Measurements from ENCODE around the gene GAL3ST2. TPM values are rescaled to one million over a fixed set of nuclear protein-coding genes. Genes with fewer than 3 reads are reported as not detected.

Gene GAL3ST2
- total and polyA plus RNA-seq, 4 donors = 0.03 to 0.33 (median 0.23) TPM; not detected in 1

- Histone ChIP-seq H3K9me3 (ENCODE audit: control insufficient read depth in 4 of 4, low read length in 3 of 4) (no peaks in the 10 kb centered on the region), H3K4me3 (ENCODE audit: low read depth in 1 of 3, low read length in 3 of 3) (no peak overlapping the region), H3K27ac (ENCODE audit: low read depth in 1 of 2, low read length in 2 of 2) (no peak overlapping the region), H3K9ac (ENCODE audit: low read depth in 1 of 2, low read length in 2 of 2) (no peak overlapping the region), H3K27me3 (ENCODE audit: control insufficient read depth in 4 of 4, insufficient read depth in 4 of 4, low read length in 3 of 4) (no peaks in the 10 kb centered on the region), H3K36me3 (ENCODE audit: control insufficient read depth in 4 of 4, insufficient read depth in 3 of 4, low read depth in 1 of 4, low read length in 3 of 4) (peaks cover 0 to 2% (median 0%) of the 10 kb centered on the region in 4 donors), H3K4me1 (ENCODE audit: control insufficient read depth in 4 of 4, insufficient read depth in 4 of 4, low read length in 3 of 4) (peaks cover 13 to 41% (median 28%) of the 10 kb centered on the region in 4 donors)
- TF ChIP-seq TAF1 (conservative IDR thresholded peaks at IDR 0.05) (no peak), JUND (IDR thresholded peaks at IDR 0.05) (no peak), ATF3 (IDR thresholded peaks at IDR 0.05) (no peak), RAD21 (IDR thresholded peaks at IDR 0.05) (no peak), RXRA (IDR thresholded peaks at IDR 0.05) (no peak), YY1 (IDR thresholded peaks at IDR 0.05) (no peak)
- WGBS = 96% methylated on average over 17 of the region's 17 CpGs
- DNase-seq (ENCODE audit: low spot score) = no peak
These were observed 37.7 kb downstream of the GAL3ST2 start for GRCh38 chr2:241814393-241814642.

DNA sequence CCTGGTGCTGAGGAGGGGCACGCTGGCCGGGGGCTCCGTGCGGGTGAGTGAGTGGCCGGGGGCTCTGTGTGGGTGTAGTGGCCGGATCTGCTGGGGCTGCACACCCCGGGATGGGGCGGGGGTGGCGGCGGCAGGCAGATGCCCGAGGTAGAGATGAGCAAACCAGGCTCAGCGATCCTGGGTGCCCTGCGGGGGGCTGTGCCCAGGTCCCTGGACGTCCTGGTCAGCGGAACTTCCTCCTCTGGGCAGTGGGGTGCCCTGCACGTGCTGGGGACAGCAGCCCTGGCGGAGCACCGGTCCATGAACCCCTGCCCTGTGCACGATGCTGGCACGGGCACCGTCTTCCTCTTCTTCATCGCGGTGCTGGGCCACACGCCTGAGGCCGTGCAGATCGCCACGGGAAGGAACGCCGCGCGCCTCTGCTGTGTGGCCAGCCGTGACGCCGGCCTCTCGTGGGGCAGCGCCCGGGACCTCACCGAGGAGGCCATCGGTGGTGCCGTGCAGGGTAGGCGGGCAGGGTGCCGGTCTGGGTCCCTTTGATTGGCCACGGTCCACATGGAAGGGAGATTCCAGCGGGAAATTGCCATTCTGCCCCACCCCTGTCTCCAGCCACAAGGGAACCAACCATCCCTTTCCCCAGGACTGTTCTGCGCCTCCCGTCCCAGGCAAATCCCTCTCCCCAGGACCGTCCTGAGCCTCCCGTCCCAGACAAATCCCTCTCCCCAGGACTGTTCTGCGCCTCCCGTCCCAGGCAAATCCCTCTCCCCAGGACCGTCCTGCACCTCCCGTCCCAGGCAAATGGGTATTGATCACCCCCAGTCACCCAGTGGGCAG, 38.2 kb downstream of the GAL3ST2 start:
- Histone ChIP-seq H3K27ac (ENCODE audit: low read depth in 1 of 2, low read length in 2 of 2) (no peak overlapping the region), H3K36me3 (ENCODE audit: control insufficient read depth in 4 of 4, insufficient read depth in 3 of 4, low read depth in 1 of 4, low read length in 3 of 4) (peaks cover 0 to 2% (median 0%) of the 10 kb centered on the region in 4 donors), H3K4me1 (ENCODE audit: control insufficient read depth in 4 of 4, insufficient read depth in 4 of 4, low read length in 3 of 4) (peaks cover 13 to 41% (median 28%) of the 10 kb centered on the region in 4 donors), H3K27me3 (ENCODE audit: control insufficient read depth in 4 of 4, insufficient read depth in 4 of 4, low read length in 3 of 4) (no peaks in the 10 kb centered on the region), H3K9ac (ENCODE audit: low read depth in 1 of 2, low read length in 2 of 2) (no peak overlapping the region), H3K4me3 (ENCODE audit: low read depth in 1 of 3, low read length in 3 of 3) (no peak overlapping the region), H3K9me3 (ENCODE audit: control insufficient read depth in 4 of 4, low read length in 3 of 4) (no peaks in the 10 kb centered on the region)
- WGBS = 93% methylated on average over 52 of the region's 52 CpGs
- DNase-seq (ENCODE audit: low spot score) = no peak
- TF ChIP-seq NR2F2 (IDR thresholded peaks at IDR 0.05) (no peak), SP1 (IDR thresholded peaks at IDR 0.05) (no peak), FOXA1 (IDR thresholded peaks at IDR 0.05) (no peak), EGR1 (IDR thresholded peaks at IDR 0.05; ENCODE audit: low read depth in 2 of 2) (no peak), HNF4G (IDR thresholded peaks at IDR 0.05) (no peak), TAF1 (conservative IDR thresholded peaks at IDR 0.05) (no peak)
- TF ChIP-seq, protein P1, sequence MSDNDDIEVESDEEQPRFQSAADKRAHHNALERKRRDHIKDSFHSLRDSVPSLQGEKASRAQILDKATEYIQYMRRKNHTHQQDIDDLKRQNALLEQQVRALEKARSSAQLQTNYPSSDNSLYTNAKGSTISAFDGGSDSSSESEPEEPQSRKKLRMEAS (IDR thresholded peaks at IDR 0.05) = no peak

GRCh38 chr2:241815477-241816430, 39.1 kb downstream of the GAL3ST2 start:
- no peak overlapping the region for H3K4me3 ChIP-seq (ENCODE audit: low read depth in 1 of 3, low read length in 3 of 3)
- no peak for TF ChIP-seq RXRA (IDR thresholded peaks at IDR 0.05)
- no peak for TF ChIP-seq YY1 (IDR thresholded peaks at IDR 0.05)
- no peak for TF ChIP-seq FOXA1 (IDR thresholded peaks at IDR 0.05)
- TF ChIP-seq JUND (IDR thresholded peaks at IDR 0.05) = no peak
- TF ChIP-seq FOXA2 (IDR thresholded peaks at IDR 0.05) = no peak
- TF ChIP-seq, protein P1 (IDR thresholded peaks at IDR 0.05) = no peak
- TF ChIP-seq, protein P2, sequence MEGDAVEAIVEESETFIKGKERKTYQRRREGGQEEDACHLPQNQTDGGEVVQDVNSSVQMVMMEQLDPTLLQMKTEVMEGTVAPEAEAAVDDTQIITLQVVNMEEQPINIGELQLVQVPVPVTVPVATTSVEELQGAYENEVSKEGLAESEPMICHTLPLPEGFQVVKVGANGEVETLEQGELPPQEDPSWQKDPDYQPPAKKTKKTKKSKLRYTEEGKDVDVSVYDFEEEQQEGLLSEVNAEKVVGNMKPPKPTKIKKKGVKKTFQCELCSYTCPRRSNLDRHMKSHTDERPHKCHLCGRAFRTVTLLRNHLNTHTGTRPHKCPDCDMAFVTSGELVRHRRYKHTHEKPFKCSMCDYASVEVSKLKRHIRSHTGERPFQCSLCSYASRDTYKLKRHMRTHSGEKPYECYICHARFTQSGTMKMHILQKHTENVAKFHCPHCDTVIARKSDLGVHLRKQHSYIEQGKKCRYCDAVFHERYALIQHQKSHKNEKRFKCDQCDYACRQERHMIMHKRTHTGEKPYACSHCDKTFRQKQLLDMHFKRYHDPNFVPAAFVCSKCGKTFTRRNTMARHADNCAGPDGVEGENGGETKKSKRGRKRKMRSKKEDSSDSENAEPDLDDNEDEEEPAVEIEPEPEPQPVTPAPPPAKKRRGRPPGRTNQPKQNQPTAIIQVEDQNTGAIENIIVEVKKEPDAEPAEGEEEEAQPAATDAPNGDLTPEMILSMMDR (IDR thresholded peaks at IDR 0.05; ENCODE audit: low read depth, low read length, missing input control) = no peak
- no peak for TF ChIP-seq SP1 (IDR thresholded peaks at IDR 0.05)
- TF ChIP-seq EGR1 (IDR thresholded peaks at IDR 0.05; ENCODE audit: low read depth in 2 of 2) = no peak
- TF ChIP-seq HNF4G (IDR thresholded peaks at IDR 0.05) = no peak
- no peak for TF ChIP-seq TAF1 (conservative IDR thresholded peaks at IDR 0.05)
- no peaks in the 10 kb centered on the region for H3K9me3 ChIP-seq (ENCODE audit: control insufficient read depth in 4 of 4, low read length in 3 of 4)
- WGBS = 87% methylated on average over 48 of the region's 48 CpGs
- peaks cover 0 to 2% (median 0%) of the 10 kb centered on the region in 4 donors for H3K36me3 ChIP-seq (ENCODE audit: control insufficient read depth in 4 of 4, insufficient read depth in 3 of 4, low read depth in 1 of 4, low read length in 3 of 4)
- no peak overlapping the region for H3K27ac ChIP-seq (ENCODE audit: low read depth in 1 of 2, low read length in 2 of 2)
- no peak overlapping the region for H3K9ac ChIP-seq (ENCODE audit: low read depth in 1 of 2, low read length in 2 of 2)
- H3K27me3 ChIP-seq (ENCODE audit: control insufficient read depth in 4 of 4, insufficient read depth in 4 of 4, low read length in 3 of 4) = no peaks in the 10 kb centered on the region
- peaks cover 13 to 38% (median 26%) of the 10 kb centered on the region in 4 donors for H3K4me1 ChIP-seq (ENCODE audit: control insufficient read depth in 4 of 4, insufficient read depth in 4 of 4, low read length in 3 of 4)
- no peak for DNase-seq (ENCODE audit: low spot score)
